Neuronal stem cell (in vitro differentiated cells): Measurements from ENCODE around the gene MRPL58.
A peak's percentile ranks its signal among the peaks of the same experiment; 100 is the strongest.
"Not testable (repeated sequence)": the region's sequence is repeated elsewhere in the genome, so short reads cannot be mapped to it uniquely, and the experiment has no call there.

Experiments
- DNase-seq: peaks from one replicate; pipeline ENCODE4 v3.0.0-alpha.2; 2013; ENCODE audit warnings: low spot score
- H2AFZ ChIP-seq: one replicate; pipeline ENCODE4 v1.6.1; 2013; ENCODE audit warnings: mild to moderate bottlenecking, low read length, inconsistent platforms
- H2AK5ac ChIP-seq: 2 replicates; pipeline ENCODE4 v1.6.1; 2013; ENCODE audit warnings: low read depth, mild to moderate bottlenecking, inconsistent platforms, low read length, moderate library complexity, mixed read lengths
- H2BK120ac ChIP-seq: 2 replicates; pipeline ENCODE4 v1.6.1; 2013; ENCODE audit warnings: low read depth, mild to moderate bottlenecking, inconsistent platforms, low read length, moderate library complexity, mixed read lengths
- H2BK12ac ChIP-seq: one replicate; pipeline ENCODE4 v1.6.1; 2013; ENCODE audit warnings: low read length, inconsistent platforms
- H2BK15ac ChIP-seq: 2 replicates; pipeline ENCODE4 v1.6.1; 2013; ENCODE audit warnings: mild to moderate bottlenecking, low read length, inconsistent platforms, mixed read lengths
- H2BK5ac ChIP-seq: one replicate; pipeline ENCODE4 v1.6.1; 2013; ENCODE audit warnings: inconsistent platforms, mild to moderate bottlenecking, low read length, moderate library complexity
- H3K14ac ChIP-seq: one replicate; pipeline ENCODE4 v1.6.1; 2013; ENCODE audit warnings: low read length, inconsistent platforms
- H3K18ac ChIP-seq: 2 replicates; pipeline ENCODE4 v1.6.1; 2013; ENCODE audit warnings: low read length, inconsistent platforms
- H3K23ac ChIP-seq: 2 replicates; pipeline ENCODE4 v1.6.1; 2013; ENCODE audit warnings: low read depth, mild to moderate bottlenecking, mixed read lengths, low read length, inconsistent platforms; ENCODE audit not compliant: poor library complexity
- H3K27ac ChIP-seq: replicated peaks from 3 replicates; pipeline ENCODE4 v1.5.1; 2013; ENCODE audit warnings: low read length, inconsistent platforms
- H3K27me3 ChIP-seq, 3 experiments: 2 replicates each; pipeline ENCODE4 v1.6.1; 2013; ENCODE audit warnings: low read length in 3 of 3, mild to moderate bottlenecking in 2 of 3, inconsistent platforms in 1 of 3, low read depth in 1 of 3, mixed read lengths in 1 of 3, moderate library complexity in 1 of 3; ENCODE audit not compliant: control insufficient read depth in 3 of 3, insufficient read depth in 3 of 3
- H3K36me3 ChIP-seq, 2 donors: replicated peaks in 1 of 2; 2 replicates each; pipeline ENCODE4 v1.6.1; 2013; ENCODE audit warnings: low read length in 2 of 2; ENCODE audit not compliant: control insufficient read depth in 2 of 2, insufficient read depth in 2 of 2
- H3K4ac ChIP-seq: 2 replicates; pipeline ENCODE4 v1.6.1; 2013; ENCODE audit warnings: inconsistent platforms, mild to moderate bottlenecking, low read length, moderate library complexity
- H3K4me1 ChIP-seq, 2 donors: 1 replicate in 1 of 2; 2 replicates in 1 of 2; pipeline ENCODE4 v1.6.1; 2013; ENCODE audit warnings: low read length in 2 of 2, low read depth in 1 of 2; ENCODE audit not compliant: control insufficient read depth in 2 of 2, insufficient read depth in 1 of 2
- H3K4me2 ChIP-seq: one replicate; pipeline ENCODE4 v1.6.1; 2013; ENCODE audit warnings: mild to moderate bottlenecking, low read length, inconsistent platforms; ENCODE audit not compliant: insufficient read depth, poor library complexity, severe bottlenecking
- H3K4me3 ChIP-seq, 2 donors: 2 replicates each; pipeline ENCODE4 v1.5.1; 2013; ENCODE audit warnings: low read length in 2 of 2, mild to moderate bottlenecking in 2 of 2, inconsistent platforms in 1 of 2, moderate library complexity in 1 of 2
- H3K79me1 ChIP-seq: one replicate; pipeline ENCODE4 v1.6.1; 2013; ENCODE audit warnings: low read depth, mild to moderate bottlenecking, inconsistent platforms, low read length, moderate library complexity
- H3K9ac ChIP-seq: one replicate; pipeline ENCODE4 v1.6.1; 2013; ENCODE audit warnings: mild to moderate bottlenecking, low read depth, low read length, inconsistent platforms; ENCODE audit not compliant: poor library complexity
- H3K9me3 ChIP-seq, 2 donors: replicated peaks in 1 of 2; 2 replicates each; pipeline versions ENCODE3 to v1.6.1; 2013; ENCODE audit warnings: low read length in 2 of 2, mild to moderate bottlenecking in 2 of 2, inconsistent platforms in 1 of 2, low read depth in 1 of 2, mixed read lengths in 1 of 2, moderate library complexity in 1 of 2; ENCODE audit not compliant: control insufficient read depth in 2 of 2, insufficient read depth in 1 of 2
- H4K8ac ChIP-seq: one replicate; pipeline ENCODE4 v1.6.1; 2013; ENCODE audit warnings: low read depth, mild to moderate bottlenecking, inconsistent platforms, low read length, moderate library complexity
- H4K91ac ChIP-seq: one replicate; pipeline ENCODE4 v1.6.1; 2013; ENCODE audit warnings: low read length, low read depth, mild to moderate bottlenecking, inconsistent platforms; ENCODE audit not compliant: poor library complexity
- WGBS, 2 donors: extraction: QIAGEN DNeasy Blood & Tissue Kit; methylation state at CpG; one replicate each; pipeline ENCODE4 v1.1.7; 2013; ENCODE audit warnings: missing lambda C conversion rate in 2 of 2, mixed read lengths in 1 of 2; ENCODE audit not compliant: insufficient read length in 2 of 2, insufficient replicate concordance in 1 of 2; ENCODE audit errors: extremely low coverage in 2 of 2; 5-methylcytosine and 5-hydroxymethylcytosine counted together

Gene MRPL58

GRCh38 chr17:75044716-75045115, 32.2 kb downstream of the MRPL58 start:
- H3K9me3 ChIP-seq: no peaks in the 10 kb centered on the region
- H3K36me3 ChIP-seq: peaks cover 8 to 40% of the 10 kb centered on the region in 2 donors
- H3K18ac ChIP-seq: no peak overlapping the region
- no peak for DNase-seq
- no peak overlapping the region for H3K9ac ChIP-seq
- H3K23ac ChIP-seq: no peak overlapping the region
- H3K79me1 ChIP-seq: peaks cover 5% of the 10 kb centered on the region
- H3K4ac ChIP-seq: no peak overlapping the region
- H2AFZ ChIP-seq: no peak overlapping the region
- no peak overlapping the region for H2BK5ac ChIP-seq
- H2AK5ac ChIP-seq: no peak overlapping the region
- no peaks in the 10 kb centered on the region for H3K27me3 ChIP-seq
- H2BK15ac ChIP-seq: no peak overlapping the region
- no CpG with 5 or more reads among the region's 7 CpGs for WGBS, 2 donors
- H2BK12ac ChIP-seq: no peak overlapping the region
- no peak overlapping the region for H4K91ac ChIP-seq
- H3K14ac ChIP-seq: no peak overlapping the region
- H3K4me3 ChIP-seq: no peak overlapping the region
- H2BK120ac ChIP-seq: no peak overlapping the region
- H4K8ac ChIP-seq: no peak overlapping the region
- H3K4me2 ChIP-seq: no peak overlapping the region
- peaks cover 7 to 8% of the 10 kb centered on the region in 2 donors for H3K4me1 ChIP-seq
- H3K27ac ChIP-seq: no peak overlapping the region

- WGBS, 2 donors: no CpG with 5 or more reads among the region's 25 CpGs
- DNase-seq, H3K27ac ChIP-seq: not testable (repeated sequence)
These were observed 33.5 kb downstream of the MRPL58 start for GRCh38 chr17:75045946-75046406.

GRCh38 chr17:75046407-75047289, 34.2 kb downstream of the MRPL58 start, which contains the start of the genes ATP5PD and KCTD2:
TSS of gene ATP5PD (minus strand) at chr17:75046969. CDS start at chr17:75042650, 4,319 bp downstream.
TSS of gene KCTD2 (plus strand) at chr17:75047225. CDS start at chr17:75047251, 26 bp downstream.
- Histone ChIP-seq H3K9me3 (no peaks in the 10 kb centered on the region), H3K4me2 (peak within 1 kb of the TSS; percentile 98), H3K9ac (peak within 1 kb of the TSS; percentile 98), H2BK12ac (peak within 1 kb of the TSS; percentile 58), H2AK5ac (peak within 1 kb of the TSS; percentile 21), H3K14ac (peak within 1 kb of the TSS; percentile 91), H2BK15ac (no peak within 1 kb of the TSS), H2AFZ (peak within 1 kb of the TSS; percentile 97), H3K36me3 (peaks cover 8 to 39% of the 10 kb centered on the region in 2 donors), H3K27me3 (no peaks in the 10 kb centered on the region), H2BK120ac (no peak within 1 kb of the TSS), H2BK5ac (peak within 1 kb of the TSS; percentile 82), H4K8ac (peak within 1 kb of the TSS; percentile 65), H3K79me1 (peaks cover 3% of the 10 kb centered on the region), H3K27ac (peak within 1 kb of the TSS; percentile 79), H4K91ac (no peak within 1 kb of the TSS), H3K4ac (no peak within 1 kb of the TSS), H3K4me1 (peaks cover 7 to 8% of the 10 kb centered on the region in 2 donors), H3K4me3 (peak within 1 kb of the TSS; percentile 92 to 99), H3K23ac (peak within 1 kb of the TSS; percentile 99), H3K18ac (peak within 1 kb of the TSS; percentile 99)
- WGBS, 2 donors: no CpG with 5 or more reads among the region's 72 CpGs
- peak; percentile 94 for DNase-seq

More at GRCh38 chr17:75045946-75046406, 33.5 kb downstream of the MRPL58 start:
- not testable (repeated sequence) for H3K4me1 ChIP-seq, H2AK5ac ChIP-seq, H3K79me1 ChIP-seq, H3K27me3 ChIP-seq, H3K9me3 ChIP-seq, H3K18ac ChIP-seq, H4K8ac ChIP-seq, H2BK15ac ChIP-seq, H3K23ac ChIP-seq, H2BK12ac ChIP-seq, H3K9ac ChIP-seq, H3K4ac ChIP-seq, H2BK120ac ChIP-seq, H3K14ac ChIP-seq, H4K91ac ChIP-seq
- Histone ChIP-seq H3K36me3 (peaks cover 8 to 39% of the 10 kb centered on the region in 2 donors), H3K4me3 (peak overlapping the region; percentile 92 to 99), H3K4me2 (peak overlapping the region; percentile 64), H2AFZ (peak overlapping the region; percentile 97), H2BK5ac (peak overlapping the region; percentile 70)
